CD4-positive, alpha-beta T cell treated with Interleukin-6 at 100 ng/mL for 8 hours (primary cell): Measurements from ENCODE around the gene NEURL1B.

ENCODE experiments used
- DNase-seq: peaks from one replicate; pipeline ENCODE4 v3.0.0-alpha.2; 2020; ENCODE audit warnings: mixed read lengths, low spot score

The NEURL1B gene

GRCh38 chr5:172610643-172611042 is 30.4 kb upstream of the NEURL1B start:
- no peak for DNase-seq

- DNase-seq: no peak
Measured at GRCh38 chr5:172611913-172612312, 29.1 kb upstream of the NEURL1B start.

GRCh38 chr5:172612771-172613170 is 28.3 kb upstream of the NEURL1B start:
- DNase-seq: no peak

- DNase-seq: no peak
Measured at GRCh38 chr5:172616136-172616535, 24.9 kb upstream of the NEURL1B start.

- DNase-seq: no peak
Measured at GRCh38 chr5:172616730-172617129, 24.3 kb upstream of the NEURL1B start.

- DNase-seq: no peak
Measured at GRCh38 chr5:172617817-172618216, 23.2 kb upstream of the NEURL1B start.

GRCh38 chr5:172618574-172619365 is 22.3 kb upstream of the NEURL1B start:
- no peak for DNase-seq

- no peak for DNase-seq
Measured at GRCh38 chr5:172620506-172620905, 20.6 kb upstream of the NEURL1B start.

- no peak for DNase-seq
Measured at GRCh38 chr5:172622091-172623046, 18.7 kb upstream of the NEURL1B start.

GRCh38 chr5:172623313-172623980 is 17.6 kb upstream of the NEURL1B start:
- no peak for DNase-seq

- DNase-seq: no peak
Measured at GRCh38 chr5:172624083-172624995, 16.7 kb upstream of the NEURL1B start.

GRCh38 chr5:172624996-172625964 is 15.8 kb upstream of the NEURL1B start:
- DNase-seq: no peak

- DNase-seq: no peak
Measured at GRCh38 chr5:172626031-172626581, 15.0 kb upstream of the NEURL1B start.

GRCh38 chr5:172630082-172630481 is 11.0 kb upstream of the NEURL1B start:
- no peak for DNase-seq

- DNase-seq: no peak
Measured at GRCh38 chr5:172630482-172630881, 10.6 kb upstream of the NEURL1B start.

- no peak for DNase-seq
Measured at GRCh38 chr5:172630986-172631385, 10.1 kb upstream of the NEURL1B start.

GRCh38 chr5:172632346-172633092 is 8.5 kb upstream of the NEURL1B start:
- DNase-seq: no peak

GRCh38 chr5:172633403-172633970 is 7.6 kb upstream of the NEURL1B start:
- no peak for DNase-seq
